ENCODE results near the gene OGFOD1.

OGFOD1 gene

GRCh38 chr16:56428091-56428490, 23.3 kb upstream of the OGFOD1 start:
- no peak for DNase-seq

DNA sequence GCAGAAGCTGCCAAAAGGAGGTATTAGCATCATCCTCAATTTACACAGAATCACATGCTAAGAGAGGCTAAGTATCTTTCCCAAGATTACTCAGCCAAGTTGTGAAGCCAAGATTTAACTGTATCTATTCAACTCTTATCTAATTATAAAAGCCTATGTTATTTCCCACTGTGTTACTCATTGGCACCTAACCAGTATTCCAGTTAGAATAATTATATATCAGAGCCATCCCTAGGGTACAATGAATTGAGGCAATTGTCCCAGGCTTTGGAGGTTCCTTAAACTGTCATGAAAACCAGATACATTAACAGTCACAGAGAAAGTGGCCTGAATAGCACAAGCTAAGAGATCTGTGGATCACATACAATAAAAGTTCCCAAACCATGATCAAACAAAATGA, 15.1 kb upstream of the OGFOD1 start:
- no peak for DNase-seq

GRCh38 chr16:56438038-56438437, 13.3 kb upstream of the OGFOD1 start:
- no peak for DNase-seq

DNA sequence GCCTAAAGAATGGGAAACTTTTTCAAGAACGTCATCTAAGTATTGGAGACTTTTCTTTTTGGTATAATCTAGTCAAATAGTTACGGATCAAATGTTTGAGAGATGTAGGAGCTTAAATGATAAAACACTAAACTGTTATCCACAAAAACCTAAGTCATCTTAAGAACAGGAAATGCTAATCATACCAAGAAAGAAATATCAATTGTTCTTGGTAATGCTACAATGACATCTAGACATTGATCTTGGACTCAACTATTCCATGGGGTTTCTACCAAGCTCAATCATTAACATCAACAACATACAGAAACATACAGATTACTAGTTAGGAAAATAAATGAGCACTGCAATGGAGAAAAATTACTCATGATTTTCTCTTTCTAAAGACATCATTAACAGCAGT, 4.1 kb upstream of the OGFOD1 start:
- no peak for DNase-seq

DNA sequence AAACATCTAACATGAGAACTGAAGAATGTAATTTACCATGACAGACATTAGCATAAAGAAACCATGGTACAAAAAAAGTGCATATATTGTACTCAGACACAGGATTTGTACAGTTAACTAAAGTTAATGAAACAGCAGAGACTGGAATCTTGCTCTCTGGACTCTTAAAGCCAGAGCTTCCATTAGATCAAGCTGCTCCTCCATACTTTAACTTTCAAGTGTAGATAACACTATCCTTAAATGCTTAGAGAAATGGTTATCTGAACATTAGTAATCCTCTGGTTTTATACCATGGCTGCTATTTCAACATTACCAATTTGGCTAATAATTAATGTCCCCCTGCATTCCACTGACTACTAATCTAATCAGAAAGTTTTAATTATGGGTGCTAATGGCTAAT, 3.3 kb upstream of the OGFOD1 start:
- DNase-seq: no peak

DNA sequence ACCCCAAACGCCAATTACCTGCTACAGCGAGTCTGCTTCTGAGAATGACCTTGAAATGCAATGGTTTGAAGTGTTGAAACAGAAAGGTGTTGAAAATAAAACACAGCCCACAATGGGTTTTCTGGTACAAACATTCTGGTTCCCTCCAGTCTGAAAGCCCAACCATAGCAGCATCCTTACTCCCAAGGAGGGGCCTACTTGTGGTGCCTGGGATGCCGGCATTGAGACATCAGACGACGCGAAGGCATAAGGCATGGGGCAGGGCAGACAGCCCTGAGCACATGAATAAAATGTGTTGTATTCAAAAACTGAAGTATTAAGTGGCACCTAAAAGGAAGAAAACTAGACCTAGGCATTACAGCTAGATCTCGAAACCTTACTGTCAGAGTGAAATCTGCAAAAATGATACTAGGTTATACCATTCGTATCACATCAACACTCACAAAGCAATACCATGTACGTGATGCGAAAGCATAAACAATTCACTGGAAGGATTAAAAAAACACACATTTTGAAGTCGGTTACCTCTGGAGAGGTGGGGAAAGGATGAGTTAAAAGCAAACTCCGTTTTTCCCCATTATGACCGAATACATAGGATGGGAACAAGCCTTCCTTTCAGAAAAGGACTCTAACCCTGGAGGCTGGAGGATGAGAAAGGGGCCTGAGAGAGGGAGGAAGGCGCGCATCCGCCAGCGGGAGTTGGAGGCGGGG, 924 bp upstream of the OGFOD1 start:
- DNase-seq: no peak

DNA sequence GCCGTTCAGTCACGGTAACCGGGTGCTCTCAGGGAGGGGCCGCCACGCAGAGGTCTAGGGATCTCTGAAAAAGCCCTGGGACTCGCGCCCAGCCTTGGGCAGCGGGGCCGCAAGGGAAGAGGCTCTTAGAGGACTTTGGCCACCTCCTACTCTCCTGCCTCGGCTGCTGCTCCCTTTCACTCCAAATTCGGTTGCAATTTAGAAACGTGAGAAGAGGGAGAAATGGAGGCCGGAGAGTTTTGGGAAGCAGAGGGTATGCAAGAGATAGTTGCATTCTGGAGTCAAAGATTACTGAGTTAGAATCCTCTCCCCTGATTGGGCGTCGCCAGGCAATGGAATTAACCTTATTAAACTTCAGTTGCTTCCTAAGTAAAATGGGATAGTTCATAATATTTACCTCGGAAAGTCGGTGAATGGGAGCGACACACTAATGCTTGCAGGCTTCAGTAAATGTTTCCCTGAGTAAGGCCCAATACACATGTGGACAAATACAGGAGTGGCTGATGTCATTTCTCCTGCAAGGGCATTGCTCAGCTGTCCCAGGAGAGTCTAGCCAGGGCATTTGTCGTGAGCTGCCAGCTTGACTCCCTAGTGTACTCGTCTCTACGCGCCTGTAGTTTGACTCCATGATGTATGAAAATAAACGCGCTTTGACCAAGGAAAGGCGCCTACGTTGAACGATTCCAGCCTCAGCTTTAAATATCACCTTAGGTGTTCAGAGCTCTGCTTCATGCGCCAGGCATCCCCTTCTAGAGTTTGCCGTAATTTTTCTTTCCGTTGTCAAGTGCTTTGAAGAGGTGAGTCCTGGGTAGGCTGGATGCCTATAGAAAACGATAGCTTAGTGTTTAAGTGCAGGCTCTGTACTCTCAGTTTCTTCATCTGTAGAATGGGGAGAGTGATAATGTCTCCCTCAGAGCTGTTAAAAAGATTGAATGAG, 667 bp downstream of the OGFOD1 start:
- peak; percentile 15 for DNase-seq

DNA sequence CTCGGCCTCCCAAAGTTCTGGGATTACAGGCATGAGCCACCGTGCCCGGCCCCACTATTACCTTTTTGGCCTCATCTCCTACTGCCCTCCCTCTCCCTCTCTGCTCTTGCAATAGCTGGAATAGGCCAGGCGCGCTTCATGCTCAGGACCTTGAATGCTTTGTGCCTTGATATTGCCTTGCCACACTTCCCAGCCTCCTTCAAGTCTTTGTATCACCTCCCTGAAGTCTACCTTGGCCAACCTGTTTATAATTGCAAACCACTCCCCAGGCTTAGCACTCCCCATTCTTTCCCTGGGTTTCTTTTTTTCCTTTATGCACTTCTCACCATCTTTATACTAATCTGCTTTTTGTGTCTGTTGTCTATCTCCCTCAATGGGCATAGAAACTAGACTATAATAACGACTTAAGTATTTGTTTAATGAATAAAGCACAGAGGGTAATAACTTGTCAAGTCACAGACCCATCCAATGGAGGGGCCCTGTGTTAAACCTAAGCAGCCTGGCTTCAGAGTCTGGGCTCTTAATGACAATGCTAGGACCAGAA, 6.6 kb downstream of the OGFOD1 start:
- DNase-seq: no peak

- no peak for DNase-seq
Measured at GRCh38 chr16:56460101-56460500, 8.7 kb downstream of the OGFOD1 start.

GRCh38 chr16:56462064-56462796, 10.9 kb downstream of the OGFOD1 start:
- no peak for DNase-seq

- no peak for DNase-seq
Measured at GRCh38 chr16:56463153-56463552, 11.8 kb downstream of the OGFOD1 start.

- no peak for DNase-seq
Measured at GRCh38 chr16:56466344-56466743, 15.0 kb downstream of the OGFOD1 start.

- DNase-seq: no peak
Measured at GRCh38 chr16:56468800-56469199, 17.4 kb downstream of the OGFOD1 start.

DNA sequence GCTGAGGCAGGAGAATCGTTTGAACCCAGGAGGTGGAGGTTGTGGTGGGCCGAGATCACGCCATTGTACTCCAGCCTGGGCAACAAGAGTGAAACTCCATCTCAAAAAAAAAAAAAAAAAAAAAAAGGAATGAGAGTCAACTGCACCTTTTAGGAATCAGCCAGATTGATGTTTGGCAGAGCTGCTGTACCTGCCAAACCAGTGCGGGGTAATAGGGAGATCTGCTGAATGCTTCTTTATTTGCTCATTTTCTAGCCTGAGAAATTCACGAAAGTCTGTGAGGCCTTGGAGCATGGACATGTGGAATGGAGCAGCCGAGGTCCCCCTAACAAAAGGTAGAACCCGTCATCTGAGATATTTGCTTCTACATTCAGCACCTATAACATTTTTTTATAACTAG, 18.4 kb downstream of the OGFOD1 start:
- no peak for DNase-seq

- DNase-seq: no peak
Measured at GRCh38 chr16:56470232-56470631, 18.9 kb downstream of the OGFOD1 start.

- no peak for DNase-seq
Measured at GRCh38 chr16:56470666-56471065, 19.3 kb downstream of the OGFOD1 start.

GRCh38 chr16:56475201-56475600, 23.8 kb downstream of the OGFOD1 start:
- DNase-seq: no peak

- DNase-seq: no peak
Measured at GRCh38 chr16:56477096-56477878, 25.9 kb downstream of the OGFOD1 start.

DNA sequence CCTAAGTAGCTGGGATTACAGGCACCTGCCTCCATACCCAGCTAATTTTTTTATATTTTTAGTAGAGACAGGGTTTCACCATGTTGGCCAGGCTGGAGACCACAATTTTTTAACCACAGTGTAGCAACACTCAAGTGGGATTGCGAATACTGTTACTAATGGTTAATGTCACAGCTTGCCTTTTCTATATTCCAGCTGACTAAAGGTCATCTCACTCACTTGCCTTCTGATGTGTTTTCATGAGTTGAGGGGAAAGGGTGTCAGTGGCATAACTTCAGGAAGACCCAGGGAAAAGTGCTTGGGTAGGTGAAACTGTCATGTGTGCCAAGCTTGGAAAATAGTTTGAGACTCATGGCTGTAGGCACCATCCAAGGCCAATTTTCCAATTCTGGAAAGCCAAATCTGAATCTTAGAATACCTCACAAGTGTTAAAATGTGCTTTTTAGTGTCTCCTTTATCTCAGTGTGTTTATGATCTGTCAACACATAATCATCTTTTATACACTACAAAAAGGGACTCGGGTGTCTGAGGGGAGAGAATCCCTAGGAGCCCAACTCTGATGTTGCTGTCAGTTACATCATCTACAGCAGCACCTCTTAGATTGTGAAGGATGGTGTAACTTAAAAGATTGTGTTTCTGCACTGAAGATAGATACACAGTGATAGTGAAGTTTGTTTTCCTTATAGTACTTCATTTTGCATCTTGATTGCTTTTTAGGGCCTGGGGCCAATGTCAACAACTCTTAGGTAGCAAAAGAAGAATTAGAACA, 27.1 kb downstream of the OGFOD1 start:
- no peak for DNase-seq

DNA sequence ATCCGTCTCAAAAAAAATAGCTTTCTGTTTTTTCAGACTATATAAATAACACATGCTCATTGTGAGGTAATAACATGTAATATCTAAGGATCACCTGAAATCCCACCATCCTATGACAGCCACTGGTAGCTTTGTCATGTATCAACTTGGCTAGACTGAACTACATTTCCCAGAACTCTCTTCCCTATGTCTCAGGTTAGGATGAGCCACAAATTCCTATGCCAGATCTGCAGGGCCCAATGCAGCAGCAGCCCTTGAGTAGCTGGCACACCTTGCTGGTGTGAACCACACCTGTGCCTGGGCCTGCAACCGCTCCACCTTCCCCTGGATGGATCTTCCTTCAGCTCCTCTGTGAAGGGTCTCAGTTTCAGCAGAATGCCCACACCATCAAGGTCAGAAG, 28.1 kb downstream of the OGFOD1 start:
- no peak for DNase-seq

- no peak for DNase-seq
Measured at GRCh38 chr16:56480776-56481467, 29.6 kb downstream of the OGFOD1 start.

Data from CD4-positive, alpha-beta T cell treated with Interleukin-17A for 1 hour (primary cell).